Panc1 (cell line): ENCODE data around the gene SMG6. TPM values are rescaled to one million over a fixed set of nuclear protein-coding genes. Genes with fewer than 3 reads are reported as not detected.

Experiments used
- ATAC-seq: fragments of 200-7000 bp; cut with Tn5 transposase; 2 replicates; pipeline ENCODE4 v1.9.1; 2020; ENCODE audit warnings: mild to moderate bottlenecking, moderate library complexity
- BruUV-seq: library from RNA; stranded (reverse); fragments of 400-500 nt; replicated peaks from 2 replicates; lab custom pipeline; 2021; lab: Mats Ljungman, UMichigan
- CTCF ChIA-PET: fragments of 300-600 bp; sonication (Branson Sonifier 250); formaldehyde crosslinking; loops from one replicate; lab custom pipeline; 2022; ENCODE audit warnings: antibody characterized with exemption; lab: Charles Lee
- POLR2A ChIA-PET: fragments of 300-600 bp; sonication (Branson Sonifier 250); formaldehyde crosslinking; loops from one replicate; lab custom pipeline; 2022; ENCODE audit warnings: antibody characterized with exemption; lab: Charles Lee
- DNase-seq: peaks from one replicate; pipeline ENCODE4 v3.0.0-alpha.2; 2010; ENCODE audit warnings: low read depth, low spot score
- H3K27ac ChIP-seq: 2 replicates; pipeline ENCODE4 v1.5.1; 2011; ENCODE audit warnings: mild to moderate bottlenecking, low read length, inconsistent platforms
- H3K27me3 ChIP-seq: fragments of 200-500 bp; sonication (Bioruptor generic); 2 replicates; pipeline ENCODE4 v1.6.0; 2014; ENCODE audit warnings: low read length, inconsistent platforms; ENCODE audit not compliant: control insufficient read depth, insufficient read depth
- H3K36me3 ChIP-seq: fragments of 200-500 bp; sonication (Bioruptor generic); 2 replicates; pipeline ENCODE4 v1.5.1; 2014; ENCODE audit warnings: inconsistent platforms, mild to moderate bottlenecking, low read length, moderate library complexity; ENCODE audit not compliant: control insufficient read depth, insufficient read depth
- H3K4me1 ChIP-seq: 2 replicates; pipeline ENCODE4 v1.5.1; 2011; ENCODE audit warnings: inconsistent platforms, mild to moderate bottlenecking, low read length, moderate library complexity; ENCODE audit not compliant: control insufficient read depth, insufficient read depth
- H3K4me3 ChIP-seq, 2 experiments: 2 replicates each; pipeline ENCODE4 v1.5.1; 2011 to 2012; ENCODE audit warnings: low read depth in 2 of 2, low read length in 2 of 2, mild to moderate bottlenecking in 2 of 2, inconsistent platforms in 1 of 2, moderate library complexity in 1 of 2
- H3K9me3 ChIP-seq: fragments of 200-500 bp; sonication (Bioruptor generic); 2 replicates; pipeline ENCODE4 v1.5.1; 2014; ENCODE audit warnings: low read depth, mild to moderate bottlenecking, inconsistent platforms, low read length, moderate library complexity; ENCODE audit not compliant: control insufficient read depth, insufficient read depth
- CTCF ChIP-seq: fragments of 450-650 bp; IDR thresholded peaks from 2 replicates; pipeline ENCODE4 v1.5.1; 2017; ENCODE audit warnings: mild to moderate bottlenecking
- POLR2AphosphoS5 ChIP-seq: IDR thresholded peaks from 2 replicates; pipeline ENCODE4 v1.6.1; 2012; ENCODE audit warnings: mild to moderate bottlenecking, low read depth, low read length, moderate library complexity
- SIN3A ChIP-seq: IDR thresholded peaks from 2 replicates; pipeline ENCODE4 v1.6.1; 2012; ENCODE audit warnings: low read depth, mild to moderate bottlenecking, low read length, moderate library complexity, borderline replicate concordance; ENCODE audit not compliant: insufficient read depth
- TCF7L2 ChIP-seq: IDR thresholded peaks from 2 replicates; pipeline ENCODE4 v1.6.1; 2011; ENCODE audit warnings: mild to moderate bottlenecking, low read depth, low read length, inconsistent platforms
- in situ Hi-C: cut with HindIII; loops from 2 replicates; pipeline ENCODE4 v1.10.0; 2016; ENCODE audit warnings: low sequenced_read_pairs, low pct_unique_long_range_greater_than_20kb
- intact Hi-C: fragments of 100-400 bp; cut with micrococcal nuclease; formaldehyde crosslinking; loops from one replicate; pipeline ENCODE4 v1.10.0; 2022; ENCODE audit not compliant: unreplicated experiment
- total RNA-seq: library from RNA; stranded (reverse); gene quantifications from one replicate; pipeline ENCODE4 v1.2.1, GENCODE V29; 2021; ENCODE audit not compliant: unreplicated experiment
- TF ChIP-seq, protein P1 (sequence below), 2 experiments: IDR thresholded peaks; 2 replicates each; pipeline ENCODE4 v1.6.1; 2011 to 2012; ENCODE audit warnings: low read depth in 2 of 2, control low read depth in 1 of 2, low read length in 1 of 2, mild to moderate bottlenecking in 1 of 2, moderate library complexity in 1 of 2; ENCODE audit not compliant: insufficient read depth in 1 of 2

Gene SMG6
- total RNA-seq, 1 experiment from 2014 or later = 17.8 TPM

DNA sequence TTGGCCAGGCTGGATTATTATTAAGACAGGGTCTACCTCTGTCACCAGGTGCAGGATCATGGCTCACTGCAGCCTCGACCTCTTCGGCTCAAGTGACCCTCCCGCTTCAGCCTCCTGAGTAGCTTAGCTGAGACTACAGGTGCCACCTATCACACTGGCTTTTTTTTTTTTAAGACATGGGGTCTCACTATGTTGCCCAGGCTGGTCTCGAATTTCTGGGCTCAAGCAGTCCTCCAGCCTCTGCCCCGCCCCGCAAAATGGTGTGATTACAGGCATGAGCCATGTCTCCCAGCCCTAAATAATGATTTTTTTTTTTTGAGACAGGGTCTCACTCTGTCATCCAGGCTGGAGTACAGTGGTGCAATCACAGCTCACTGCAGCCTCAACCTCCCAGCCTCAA lies 256.0 kb downstream of the SMG6 start:
- H3K27ac ChIP-seq = no peak overlapping the region
- ChIA-PET CTCF (no interaction called here), POLR2A (no interaction called here)
- H3K4me3 ChIP-seq = no peak overlapping the region
- no TSS peak for BruUV-seq
- ATAC-seq = no peak
- intact Hi-C loops (no loop called here), in situ Hi-C loops (no loop called here)
- H3K4me1 ChIP-seq = peaks cover 14% of the 10 kb centered on the region
- H3K9me3 ChIP-seq = no peaks in the 10 kb centered on the region
- DNase-seq = no peak
- TF ChIP-seq, protein P1, sequence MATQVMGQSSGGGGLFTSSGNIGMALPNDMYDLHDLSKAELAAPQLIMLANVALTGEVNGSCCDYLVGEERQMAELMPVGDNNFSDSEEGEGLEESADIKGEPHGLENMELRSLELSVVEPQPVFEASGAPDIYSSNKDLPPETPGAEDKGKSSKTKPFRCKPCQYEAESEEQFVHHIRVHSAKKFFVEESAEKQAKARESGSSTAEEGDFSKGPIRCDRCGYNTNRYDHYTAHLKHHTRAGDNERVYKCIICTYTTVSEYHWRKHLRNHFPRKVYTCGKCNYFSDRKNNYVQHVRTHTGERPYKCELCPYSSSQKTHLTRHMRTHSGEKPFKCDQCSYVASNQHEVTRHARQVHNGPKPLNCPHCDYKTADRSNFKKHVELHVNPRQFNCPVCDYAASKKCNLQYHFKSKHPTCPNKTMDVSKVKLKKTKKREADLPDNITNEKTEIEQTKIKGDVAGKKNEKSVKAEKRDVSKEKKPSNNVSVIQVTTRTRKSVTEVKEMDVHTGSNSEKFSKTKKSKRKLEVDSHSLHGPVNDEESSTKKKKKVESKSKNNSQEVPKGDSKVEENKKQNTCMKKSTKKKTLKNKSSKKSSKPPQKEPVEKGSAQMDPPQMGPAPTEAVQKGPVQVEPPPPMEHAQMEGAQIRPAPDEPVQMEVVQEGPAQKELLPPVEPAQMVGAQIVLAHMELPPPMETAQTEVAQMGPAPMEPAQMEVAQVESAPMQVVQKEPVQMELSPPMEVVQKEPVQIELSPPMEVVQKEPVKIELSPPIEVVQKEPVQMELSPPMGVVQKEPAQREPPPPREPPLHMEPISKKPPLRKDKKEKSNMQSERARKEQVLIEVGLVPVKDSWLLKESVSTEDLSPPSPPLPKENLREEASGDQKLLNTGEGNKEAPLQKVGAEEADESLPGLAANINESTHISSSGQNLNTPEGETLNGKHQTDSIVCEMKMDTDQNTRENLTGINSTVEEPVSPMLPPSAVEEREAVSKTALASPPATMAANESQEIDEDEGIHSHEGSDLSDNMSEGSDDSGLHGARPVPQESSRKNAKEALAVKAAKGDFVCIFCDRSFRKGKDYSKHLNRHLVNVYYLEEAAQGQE (IDR thresholded peaks at IDR 0.05; ENCODE audit: insufficient read depth in 1 of 2, low read depth in 2 of 2, low read length in 1 of 2) = no peak
- no peak for TF ChIP-seq POLR2AphosphoS5
- TF ChIP-seq TCF7L2 = no peak
- TF ChIP-seq CTCF = no peak
- no peak for TF ChIP-seq SIN3A
- H3K27me3 ChIP-seq = no peaks in the 10 kb centered on the region
- no peaks in the 10 kb centered on the region for H3K36me3 ChIP-seq

DNA sequence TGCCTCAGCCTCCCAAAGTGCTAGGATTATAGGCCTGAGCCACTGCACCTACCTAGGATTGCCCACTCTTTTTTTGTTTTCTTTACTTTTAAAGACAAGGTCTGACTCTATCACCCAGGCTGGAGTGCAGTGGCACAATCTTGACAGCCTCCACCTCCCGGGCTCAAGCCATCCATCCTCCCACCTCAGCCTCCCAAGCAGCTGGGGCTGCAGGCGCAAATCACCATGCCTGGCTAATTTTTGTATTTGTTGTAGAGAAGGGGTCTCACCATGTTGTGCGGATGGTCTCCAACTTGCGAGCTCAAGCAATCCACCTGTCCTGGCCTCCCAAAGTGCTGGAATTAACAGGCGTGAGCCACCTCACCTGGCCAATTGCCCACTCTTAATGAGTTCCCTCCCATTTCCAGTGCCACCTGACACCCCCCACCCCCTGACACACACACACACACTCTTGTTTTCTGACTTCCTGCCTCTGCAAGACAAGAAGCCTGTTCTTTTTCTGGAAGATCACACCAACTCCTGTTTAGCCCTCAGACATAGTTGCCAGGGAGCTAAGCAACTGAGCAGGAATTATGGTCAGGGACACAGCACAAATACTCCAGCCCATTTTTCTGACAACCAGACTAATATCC lies 259.2 kb downstream of the SMG6 start:
- Histone ChIP-seq H3K4me3 (no peak overlapping the region), H3K4me1 (peaks cover 17% of the 10 kb centered on the region), H3K9me3 (no peaks in the 10 kb centered on the region), H3K36me3 (0 out of 2 replicates have a peak, but pooled peaks cover 3% of the 10 kb centered on the region), H3K27ac (no peak overlapping the region), H3K27me3 (no peaks in the 10 kb centered on the region)
- no peak for TF ChIP-seq SIN3A
- TF ChIP-seq, protein P1 (IDR thresholded peaks at IDR 0.05; ENCODE audit: insufficient read depth in 1 of 2, low read depth in 2 of 2, low read length in 1 of 2) = no peak
- no peak for TF ChIP-seq POLR2AphosphoS5
- no peak for TF ChIP-seq TCF7L2
- TF ChIP-seq CTCF = no peak
- POLR2A ChIA-PET = interaction anchor here (0.6 kb wide), 2 partner anchors 43 to 102 kb away, joined by 4 to 5 read pairs; no protein-coding TSS in a partner anchor
- no peak for ATAC-seq
- DNase-seq = no peak
- CTCF ChIA-PET = interaction anchor here (0.6 kb wide), 1 partner anchor 54 kb away, joined by 7 read pairs; no protein-coding TSS in a partner anchor
- no TSS peak for BruUV-seq
- intact Hi-C loops (no loop called here), in situ Hi-C loops (no loop called here)
